OCI-LY7 (cell line): Measurements from ENCODE around the gene PLIN5.

Source experiments
- EZH2phosphoT487 ChIP-seq: fragments of 200-600 bp; sonication (generic); IDR thresholded peaks from 2 replicates; pipeline ENCODE4 v1.6.1; 2018; ENCODE audit warnings: low read depth, borderline replicate concordance, mild to moderate bottlenecking, mixed run types, antibody characterized with exemption, low read length, moderate library complexity, mixed read lengths
- TF ChIP-seq, protein P1 (sequence below): fragments of 200-600 bp; sonication (generic); conservative IDR thresholded peaks from 2 replicates; pipeline ENCODE4 v1.5.1; 2014; ENCODE audit warnings: mild to moderate bottlenecking, antibody characterized with exemption, low read length, moderate library complexity, mixed read lengths

DNA sequence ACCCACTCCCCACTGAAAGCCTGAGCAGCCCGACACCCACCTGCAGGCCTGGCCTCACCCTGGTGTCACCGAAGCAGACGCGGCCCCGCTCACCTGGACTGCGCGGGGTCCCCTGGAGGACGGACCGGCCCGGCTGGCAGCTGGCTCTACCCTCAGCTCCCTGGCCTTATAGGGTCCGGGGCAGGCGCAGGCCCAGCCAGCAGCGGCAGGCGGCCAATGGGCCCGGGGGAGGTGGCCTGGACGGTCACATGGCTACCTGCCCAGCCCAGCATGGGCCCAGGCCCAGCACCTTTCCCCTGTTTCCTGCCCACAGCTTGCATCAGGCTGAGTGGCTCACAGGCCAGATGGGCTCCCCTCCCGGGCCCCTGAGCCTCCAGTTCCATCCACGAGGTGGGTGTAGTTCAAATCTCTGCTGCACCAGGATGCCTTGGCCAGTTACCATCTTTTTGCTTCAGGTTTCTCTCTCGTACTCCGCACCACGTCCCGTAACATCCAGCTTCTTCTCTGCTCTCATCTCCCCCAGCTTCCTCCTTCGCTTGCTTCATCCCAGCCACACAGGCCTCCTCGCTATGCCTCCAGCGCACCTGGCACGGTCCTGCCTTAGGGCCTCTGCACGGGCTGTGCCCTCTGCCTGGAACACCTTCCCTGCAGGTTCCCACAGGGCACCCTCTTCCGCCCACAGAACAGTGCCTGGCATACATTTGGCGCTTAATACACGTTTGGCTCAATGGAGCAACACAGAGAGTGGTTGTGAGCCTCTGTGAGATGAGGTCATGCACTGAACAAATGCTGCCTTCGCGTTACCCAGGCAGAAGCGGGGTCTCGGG is 16.5 kb downstream of the PLIN5 start, which contains the start of gene PLIN4:
- TF ChIP-seq, protein P1, sequence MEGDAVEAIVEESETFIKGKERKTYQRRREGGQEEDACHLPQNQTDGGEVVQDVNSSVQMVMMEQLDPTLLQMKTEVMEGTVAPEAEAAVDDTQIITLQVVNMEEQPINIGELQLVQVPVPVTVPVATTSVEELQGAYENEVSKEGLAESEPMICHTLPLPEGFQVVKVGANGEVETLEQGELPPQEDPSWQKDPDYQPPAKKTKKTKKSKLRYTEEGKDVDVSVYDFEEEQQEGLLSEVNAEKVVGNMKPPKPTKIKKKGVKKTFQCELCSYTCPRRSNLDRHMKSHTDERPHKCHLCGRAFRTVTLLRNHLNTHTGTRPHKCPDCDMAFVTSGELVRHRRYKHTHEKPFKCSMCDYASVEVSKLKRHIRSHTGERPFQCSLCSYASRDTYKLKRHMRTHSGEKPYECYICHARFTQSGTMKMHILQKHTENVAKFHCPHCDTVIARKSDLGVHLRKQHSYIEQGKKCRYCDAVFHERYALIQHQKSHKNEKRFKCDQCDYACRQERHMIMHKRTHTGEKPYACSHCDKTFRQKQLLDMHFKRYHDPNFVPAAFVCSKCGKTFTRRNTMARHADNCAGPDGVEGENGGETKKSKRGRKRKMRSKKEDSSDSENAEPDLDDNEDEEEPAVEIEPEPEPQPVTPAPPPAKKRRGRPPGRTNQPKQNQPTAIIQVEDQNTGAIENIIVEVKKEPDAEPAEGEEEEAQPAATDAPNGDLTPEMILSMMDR: no peak
- no peak for TF ChIP-seq EZH2phosphoT487
